Thyroid gland (tissue), 4 donors: ENCODE measurements around the gene ZNF423.

Experiments used
- POLR2A ChIP-seq, 2 donors: fragments of 450-650 bp; IDR thresholded peaks; one replicate each; pipeline ENCODE4 v1.6.1; 2017; ENCODE audit warnings: antibody characterized with exemption in 2 of 2, mild to moderate bottlenecking in 2 of 2, moderate library complexity in 1 of 2
- TF ChIP-seq, protein P1 (sequence below), 6 experiments: fragments of 200-600 bp in 3 of 6; fragments of 450-650 bp in 3 of 6; sonication (generic) in 3 of 6; IDR thresholded peaks; one replicate each; pipeline ENCODE4 v1.5.1; 2016 to 2019; ENCODE audit warnings: antibody characterized with exemption in 6 of 6, mild to moderate bottlenecking in 2 of 6, inconsistent platforms in 1 of 6, moderate library complexity in 1 of 6

DNA sequence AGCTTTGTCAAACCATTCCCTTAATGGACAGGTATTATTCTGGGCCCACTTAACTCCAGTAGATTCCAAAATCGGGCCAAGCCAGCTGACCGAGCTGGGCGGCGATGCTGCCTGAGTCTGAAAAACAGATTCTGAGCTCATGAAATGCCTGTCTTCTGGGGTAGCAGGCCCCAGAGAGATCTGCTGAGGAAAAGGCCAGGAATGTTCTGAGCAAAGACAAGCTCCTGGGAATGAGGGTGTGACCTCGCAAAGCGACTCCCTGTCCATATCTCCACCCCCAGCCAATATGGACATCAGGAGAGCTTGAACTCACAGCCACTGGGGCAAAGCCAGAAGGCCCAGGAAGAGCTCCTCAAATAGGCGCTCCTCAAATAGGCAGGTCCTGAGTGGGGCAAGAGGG lies 23.7 kb downstream of the ZNF423 start:
- TF ChIP-seq, protein P1, sequence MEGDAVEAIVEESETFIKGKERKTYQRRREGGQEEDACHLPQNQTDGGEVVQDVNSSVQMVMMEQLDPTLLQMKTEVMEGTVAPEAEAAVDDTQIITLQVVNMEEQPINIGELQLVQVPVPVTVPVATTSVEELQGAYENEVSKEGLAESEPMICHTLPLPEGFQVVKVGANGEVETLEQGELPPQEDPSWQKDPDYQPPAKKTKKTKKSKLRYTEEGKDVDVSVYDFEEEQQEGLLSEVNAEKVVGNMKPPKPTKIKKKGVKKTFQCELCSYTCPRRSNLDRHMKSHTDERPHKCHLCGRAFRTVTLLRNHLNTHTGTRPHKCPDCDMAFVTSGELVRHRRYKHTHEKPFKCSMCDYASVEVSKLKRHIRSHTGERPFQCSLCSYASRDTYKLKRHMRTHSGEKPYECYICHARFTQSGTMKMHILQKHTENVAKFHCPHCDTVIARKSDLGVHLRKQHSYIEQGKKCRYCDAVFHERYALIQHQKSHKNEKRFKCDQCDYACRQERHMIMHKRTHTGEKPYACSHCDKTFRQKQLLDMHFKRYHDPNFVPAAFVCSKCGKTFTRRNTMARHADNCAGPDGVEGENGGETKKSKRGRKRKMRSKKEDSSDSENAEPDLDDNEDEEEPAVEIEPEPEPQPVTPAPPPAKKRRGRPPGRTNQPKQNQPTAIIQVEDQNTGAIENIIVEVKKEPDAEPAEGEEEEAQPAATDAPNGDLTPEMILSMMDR (IDR thresholded peaks at IDR 0.05), result no peak
- TF ChIP-seq POLR2A (IDR thresholded peaks at IDR 0.05), result no peak
